Neural progenitor cell (in vitro differentiated cells): ENCODE results near the gene MED25.

ENCODE experiments used
- EZH2phosphoT487 ChIP-seq: fragments of 200-600 bp; sonication (generic); IDR thresholded peaks from 2 replicates; pipeline ENCODE4 v1.6.1; 2017; ENCODE audit warnings: antibody characterized with exemption
- TF ChIP-seq, protein P1 (sequence below): fragments of 200-600 bp; sonication (generic); IDR thresholded peaks from 2 replicates; pipeline ENCODE4 v1.5.1; 2017; ENCODE audit warnings: antibody characterized with exemption, mild to moderate bottlenecking

DNA sequence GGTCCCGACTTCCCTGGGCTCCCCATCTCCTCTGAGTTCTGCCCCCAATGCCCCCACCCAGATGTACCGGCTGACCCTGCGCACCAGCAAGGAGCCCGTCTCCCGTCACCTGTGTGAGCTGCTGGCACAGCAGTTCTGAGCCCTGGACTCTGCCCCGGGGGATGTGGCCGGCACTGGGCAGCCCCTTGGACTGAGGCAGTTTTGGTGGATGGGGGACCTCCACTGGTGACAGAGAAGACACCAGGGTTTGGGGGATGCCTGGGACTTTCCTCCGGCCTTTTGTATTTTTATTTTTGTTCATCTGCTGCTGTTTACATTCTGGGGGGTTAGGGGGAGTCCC is 11.5 kb upstream of the MED25 start:
- TF ChIP-seq, protein P1, sequence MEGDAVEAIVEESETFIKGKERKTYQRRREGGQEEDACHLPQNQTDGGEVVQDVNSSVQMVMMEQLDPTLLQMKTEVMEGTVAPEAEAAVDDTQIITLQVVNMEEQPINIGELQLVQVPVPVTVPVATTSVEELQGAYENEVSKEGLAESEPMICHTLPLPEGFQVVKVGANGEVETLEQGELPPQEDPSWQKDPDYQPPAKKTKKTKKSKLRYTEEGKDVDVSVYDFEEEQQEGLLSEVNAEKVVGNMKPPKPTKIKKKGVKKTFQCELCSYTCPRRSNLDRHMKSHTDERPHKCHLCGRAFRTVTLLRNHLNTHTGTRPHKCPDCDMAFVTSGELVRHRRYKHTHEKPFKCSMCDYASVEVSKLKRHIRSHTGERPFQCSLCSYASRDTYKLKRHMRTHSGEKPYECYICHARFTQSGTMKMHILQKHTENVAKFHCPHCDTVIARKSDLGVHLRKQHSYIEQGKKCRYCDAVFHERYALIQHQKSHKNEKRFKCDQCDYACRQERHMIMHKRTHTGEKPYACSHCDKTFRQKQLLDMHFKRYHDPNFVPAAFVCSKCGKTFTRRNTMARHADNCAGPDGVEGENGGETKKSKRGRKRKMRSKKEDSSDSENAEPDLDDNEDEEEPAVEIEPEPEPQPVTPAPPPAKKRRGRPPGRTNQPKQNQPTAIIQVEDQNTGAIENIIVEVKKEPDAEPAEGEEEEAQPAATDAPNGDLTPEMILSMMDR = no peak
- TF ChIP-seq EZH2phosphoT487 = no peak
